Adipose tissue (tissue), 3 donors: ENCODE results near the gene KIRREL3. TPM values are rescaled to one million over a fixed set of nuclear protein-coding genes. Genes with fewer than 3 reads are reported as not detected.

Experiments
- H3K27ac ChIP-seq: one replicate; pipeline ENCODE4 v1.5.1; 2013; ENCODE audit warnings: low read depth, low read length
- WGBS, 3 donors: extraction: QIAGEN DNeasy Blood & Tissue Kit; methylation state at CpG; one replicate each; pipeline ENCODE4 v1.1.7; 2013; 5-methylcytosine and 5-hydroxymethylcytosine counted together
- polyA plus RNA-seq, 3 donors: library from polyadenylated mRNA; stranded (reverse); fragments of 200-250 nt; gene quantifications; one replicate each; pipeline ENCODE4 v1.2.3, GENCODE V29; 2013
- donor health status: healthy with polysubstance abuse.
- donor health status: Bipolar disorder and iron deficiency.
- donor health status: healthy.

Gene KIRREL3
- under 1 TPM; 0.04 to 0.34 (median 0.13) TPM for polyA plus RNA-seq

DNA sequence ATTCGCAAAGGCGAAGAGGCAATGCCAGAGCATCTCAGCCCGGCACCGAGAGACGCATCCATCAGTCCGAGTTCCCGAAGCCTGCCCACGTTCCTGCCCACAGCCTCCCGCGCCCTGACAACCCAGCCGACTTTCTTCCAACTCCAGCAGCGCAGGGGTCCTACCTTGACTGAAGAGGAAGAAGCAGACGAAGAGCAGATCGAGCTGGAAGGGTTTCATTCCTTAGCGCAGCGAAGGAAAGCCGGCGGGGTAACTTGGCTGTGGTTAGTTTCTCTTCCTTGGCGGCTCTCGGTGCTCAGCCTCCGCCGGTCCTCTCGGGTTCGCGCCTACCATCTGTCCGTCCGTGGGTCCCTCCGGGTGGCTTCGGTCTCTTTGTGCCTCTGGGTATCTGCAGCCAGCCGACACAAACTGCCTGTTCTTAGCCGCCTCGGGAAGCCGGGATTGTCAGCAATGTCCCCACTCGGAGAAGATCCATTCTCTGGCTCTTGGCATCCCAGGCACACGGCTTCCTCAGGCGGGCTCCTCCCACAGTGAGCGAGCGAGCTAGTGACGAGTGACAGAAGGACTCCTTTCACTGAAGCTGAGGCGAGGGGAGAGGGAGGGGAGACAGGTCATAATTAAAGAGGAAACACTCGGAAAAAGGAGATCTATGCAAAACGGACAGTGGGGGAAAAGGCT is at the start of gene KIRREL3:
Gene KIRREL3, minus strand, starts transcription at position 480 of the 678 bp plus-strand sequence.
- 1 to 2% (median 2%) methylated on average over 41 to 42 of the region's 42 CpGs for WGBS, 3 donors
- no peak within 1 kb of the TSS for H3K27ac ChIP-seq

DNA sequence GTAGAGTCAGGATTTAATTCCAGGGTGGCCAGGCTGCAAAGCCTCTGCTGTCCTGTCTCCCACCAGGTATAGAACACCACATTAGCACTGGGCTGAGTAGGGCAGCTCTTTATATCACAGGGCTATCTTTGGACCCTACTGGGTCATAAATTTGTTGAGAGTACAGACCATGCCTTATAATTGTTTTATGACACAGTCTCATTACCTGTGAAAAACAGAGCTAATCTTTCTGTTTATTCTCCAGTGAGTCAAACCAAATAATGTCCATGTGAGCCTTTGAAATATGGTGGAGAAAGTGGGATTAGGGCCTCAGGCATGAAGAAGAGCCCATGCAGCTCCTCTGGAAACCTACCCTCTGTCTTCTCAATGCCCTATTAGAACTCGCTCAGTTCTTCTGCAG is 49.6 kb upstream of the KIRREL3 start:
- WGBS, 3 donors: 81 to 92% (median 87%) methylated on average over 1 of the region's 1 CpG
- no peak overlapping the region for H3K27ac ChIP-seq

DNA sequence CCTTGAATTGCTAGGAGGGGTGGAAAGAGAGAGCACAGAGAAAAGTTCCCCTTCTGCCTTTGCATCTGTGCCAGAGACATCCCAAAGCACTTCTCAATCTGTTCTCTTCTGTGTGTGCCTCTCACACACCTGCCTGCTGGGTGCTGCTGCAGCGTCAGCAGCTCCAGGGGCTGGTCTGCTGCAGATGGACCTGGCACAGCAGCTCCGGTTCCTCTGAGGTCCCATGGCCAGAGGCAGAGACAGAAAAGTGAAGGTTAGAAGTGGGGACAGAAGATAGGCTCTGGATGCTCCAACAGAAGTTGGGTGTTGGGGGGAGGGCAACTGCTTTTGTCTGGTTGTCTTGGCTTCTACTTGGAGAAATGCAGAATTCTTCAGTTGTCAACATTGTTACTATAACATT is 48.9 kb upstream of the KIRREL3 start:
- 76 to 89% (median 87%) methylated on average over 2 of the region's 2 CpGs for WGBS, 3 donors
- H3K27ac ChIP-seq: no peak overlapping the region

DNA sequence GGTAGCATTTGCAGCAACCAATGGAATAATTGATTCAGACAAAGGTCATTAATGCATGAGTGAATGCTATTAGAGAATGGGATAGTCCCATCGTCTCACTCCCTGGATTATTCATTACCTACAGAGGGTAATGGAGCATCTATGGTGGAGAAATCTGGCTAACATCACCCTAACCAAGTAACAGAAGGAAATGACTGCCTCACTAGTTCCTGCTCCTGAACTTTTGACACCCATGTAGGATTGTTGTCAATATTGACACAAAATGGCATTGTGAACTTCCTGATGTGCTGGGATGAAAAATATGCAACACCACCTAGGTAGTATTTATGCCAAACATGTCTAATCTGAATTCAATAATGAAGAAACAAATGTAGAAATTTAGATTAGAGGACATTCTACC is 44.0 kb upstream of the KIRREL3 start:
- WGBS, 3 donors: 20 to 61% (median 37%) methylated on average over 1 of the region's 1 CpG
- H3K27ac ChIP-seq: no peak overlapping the region

DNA sequence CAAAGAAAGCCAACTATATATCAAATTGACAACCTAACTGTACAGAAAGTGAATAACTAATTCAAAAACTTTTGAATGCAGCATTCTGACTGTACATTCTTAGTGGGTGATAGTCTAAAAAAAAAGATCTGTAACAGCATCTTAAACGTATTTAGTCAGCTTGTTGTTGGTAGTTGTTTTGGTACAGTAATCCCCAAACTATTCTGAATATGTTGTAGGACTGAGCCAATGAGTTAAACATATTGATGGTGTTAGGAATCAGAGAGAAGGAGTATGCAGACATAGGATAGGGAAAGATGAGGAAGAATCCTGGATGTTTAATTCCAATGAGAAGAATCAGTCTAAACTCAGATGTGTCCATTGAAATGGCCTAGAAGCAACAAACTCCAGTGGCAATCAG is 41.9 kb upstream of the KIRREL3 start:
- WGBS, 3 donors: 62 to 73% (median 68%) methylated on average over 1 of the region's 1 CpG
- no peak overlapping the region for H3K27ac ChIP-seq

DNA sequence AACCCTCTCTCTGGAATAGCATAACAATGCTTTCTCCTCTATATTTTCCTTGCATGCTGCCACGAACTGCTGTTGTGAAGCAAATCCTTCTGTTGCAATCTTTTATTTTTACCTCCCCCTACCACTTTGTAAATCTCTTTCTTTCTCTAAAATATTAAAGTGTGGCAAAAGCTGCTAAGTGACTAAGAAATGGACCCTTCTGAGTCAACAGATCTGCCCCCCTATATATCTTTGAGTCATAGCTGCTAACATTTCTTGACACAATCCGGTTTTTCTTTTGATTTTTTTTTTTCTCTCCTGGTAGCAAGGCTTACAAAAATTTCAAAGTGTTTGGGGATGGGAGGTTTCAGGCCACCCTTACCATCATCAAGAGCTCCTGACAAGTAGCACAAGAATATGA is 39.0 kb upstream of the KIRREL3 start:
- H3K27ac ChIP-seq: no peak overlapping the region
- 45 to 64% (median 52%) methylated on average over 2 of the region's 2 CpGs for WGBS, 3 donors

DNA sequence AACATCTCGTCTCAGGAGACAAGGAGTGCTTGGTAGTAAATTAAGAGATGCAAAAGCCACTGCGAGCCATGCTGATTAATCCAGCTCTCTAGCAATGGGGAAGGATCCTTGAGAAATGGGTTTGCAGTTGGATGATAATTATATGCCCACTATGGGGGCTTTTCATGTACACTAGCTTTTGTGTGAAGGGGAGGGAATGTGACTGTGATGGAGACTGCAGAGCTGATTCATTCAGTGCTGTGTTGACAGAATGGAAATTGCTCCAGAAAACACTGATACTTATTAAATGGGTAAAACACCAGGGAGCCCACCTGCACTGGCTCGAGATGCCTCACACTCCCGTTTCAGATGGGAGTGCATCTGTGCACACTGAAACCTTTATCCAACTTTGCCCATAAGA is 37.0 kb upstream of the KIRREL3 start:
- H3K27ac ChIP-seq: no peak overlapping the region

DNA sequence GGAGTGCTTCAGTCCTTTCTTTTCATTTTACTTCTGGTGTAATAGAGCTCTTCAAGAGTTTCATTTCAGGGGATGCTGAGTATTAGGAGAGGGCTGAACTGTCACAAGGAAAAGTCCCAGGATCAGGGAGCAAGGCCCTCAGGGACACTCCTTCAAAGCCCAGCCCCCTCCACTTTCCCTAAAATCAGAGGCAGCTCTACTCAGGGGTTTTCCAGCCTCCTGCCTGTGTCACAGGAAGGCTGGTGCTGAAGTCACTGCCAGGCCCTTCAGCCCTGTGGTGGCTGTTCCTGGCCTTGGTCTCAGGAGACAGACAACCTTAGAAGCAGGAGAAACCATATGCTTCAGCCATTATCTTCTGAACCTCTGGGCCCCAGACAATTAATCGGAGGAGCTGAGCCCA is 36.4 kb upstream of the KIRREL3 start:
- WGBS, 3 donors: 82 to 89% (median 86%) methylated on average over 1 of the region's 1 CpG
- H3K27ac ChIP-seq: no peak overlapping the region

More for the DNA sequence above, 37.0 kb upstream of the KIRREL3 start:
- 63 to 74% (median 64%) methylated on average over 4 of the region's 4 CpGs for WGBS, 3 donors

DNA sequence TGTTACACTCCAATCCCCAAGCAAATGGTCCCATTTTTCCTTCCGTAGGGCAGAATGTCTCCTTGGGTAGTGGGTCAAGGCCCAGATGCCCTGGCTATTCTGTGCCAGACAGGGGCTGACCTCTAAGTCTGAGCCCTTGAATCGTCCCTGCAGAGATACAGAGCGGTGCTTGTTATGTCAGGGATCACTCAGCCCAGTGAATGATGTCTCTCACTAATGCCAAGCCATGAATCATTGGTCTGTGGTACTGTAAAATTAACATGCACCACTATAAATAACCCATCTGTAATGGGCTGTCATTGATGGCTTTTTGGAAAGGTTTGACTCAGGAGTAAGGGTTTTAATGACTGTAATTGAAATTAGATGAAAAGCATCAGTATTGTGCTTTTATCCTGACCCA is 35.3 kb upstream of the KIRREL3 start:
- no peak overlapping the region for H3K27ac ChIP-seq
- WGBS, 3 donors: 77 to 91% (median 84%) methylated on average over 3 of the region's 3 CpGs

DNA sequence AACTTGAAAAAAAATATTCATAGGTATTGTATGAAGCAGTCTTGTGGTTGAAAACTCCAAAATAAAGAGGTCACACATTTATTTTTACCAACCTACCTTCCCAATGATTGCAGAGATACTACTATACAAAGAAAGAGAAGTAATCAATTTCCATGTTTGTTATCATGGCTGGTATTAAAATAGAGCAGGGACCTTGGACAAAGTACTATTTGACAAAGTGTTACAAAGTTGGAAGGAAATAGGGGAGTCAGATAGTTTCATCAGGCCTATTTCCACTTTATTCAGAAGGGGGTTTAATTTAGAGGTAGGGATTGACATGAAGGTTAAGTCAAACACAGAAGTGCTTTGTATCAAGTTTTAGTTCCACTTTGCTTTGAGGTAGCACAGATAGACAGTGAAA is 34.4 kb upstream of the KIRREL3 start:
- H3K27ac ChIP-seq: no peak overlapping the region

DNA sequence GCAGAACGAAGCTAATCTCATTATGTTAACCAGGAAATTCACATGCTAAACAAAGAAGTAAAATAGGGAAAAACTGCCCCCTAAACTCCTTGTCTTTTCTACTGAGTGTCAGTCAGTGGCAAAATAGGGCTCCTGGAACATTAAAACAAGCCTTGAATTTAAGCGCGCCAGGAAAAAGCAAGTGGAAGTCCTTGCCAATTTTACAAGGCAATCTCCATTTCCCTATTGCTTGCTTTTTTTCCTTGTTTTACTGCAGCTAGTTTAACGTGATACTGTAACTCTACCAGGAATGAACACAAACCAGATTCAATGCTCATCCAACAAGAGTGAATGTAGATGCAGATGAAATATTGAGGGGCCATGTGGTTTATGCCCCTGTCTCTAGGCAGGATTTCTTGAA is 28.1 kb upstream of the KIRREL3 start:
- H3K27ac ChIP-seq: no peak overlapping the region
- 48 to 60% (median 53%) methylated on average over 4 of the region's 4 CpGs for WGBS, 3 donors

DNA sequence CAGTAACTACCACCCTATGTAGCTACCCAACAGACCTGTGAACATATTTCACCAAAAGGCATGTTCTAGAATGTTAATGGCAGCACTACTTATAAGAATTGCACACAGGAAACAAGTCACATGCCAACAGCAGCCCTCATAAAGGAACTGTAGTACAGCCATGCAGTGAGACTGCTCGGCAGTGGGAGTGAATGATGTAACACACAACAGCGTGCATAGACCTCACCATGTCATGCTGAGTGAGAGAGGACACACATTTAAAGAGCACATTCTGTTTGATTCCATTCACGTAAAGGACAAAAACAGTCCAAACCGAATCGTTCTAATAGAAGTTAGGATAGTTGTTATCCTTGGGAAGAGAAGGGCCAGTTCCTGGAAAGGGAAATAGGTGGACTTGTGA is 27.2 kb upstream of the KIRREL3 start:
- no peak overlapping the region for H3K27ac ChIP-seq
- WGBS, 3 donors: 63 to 76% (median 72%) methylated on average over 5 of the region's 5 CpGs

DNA sequence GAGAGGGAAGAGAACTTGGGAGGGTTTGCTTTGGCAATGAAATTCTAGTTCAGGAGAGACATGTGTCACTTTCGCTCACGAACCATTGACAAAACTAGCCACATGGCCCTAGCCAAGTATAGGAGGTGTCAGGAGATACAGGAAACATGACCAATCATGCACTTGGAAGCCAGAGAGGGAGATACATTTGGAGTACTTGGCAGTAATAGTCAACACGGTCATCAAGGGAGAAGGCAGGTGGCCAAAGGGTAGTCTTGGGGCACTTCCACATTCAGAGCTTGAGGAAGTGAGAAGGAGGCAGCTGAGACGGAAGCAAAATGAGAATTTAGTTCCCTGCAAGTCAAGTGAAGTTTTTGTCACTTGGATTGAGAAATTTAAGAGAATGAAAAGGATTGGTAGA is 26.4 kb upstream of the KIRREL3 start:
- 61 to 67% (median 62%) methylated on average over 4 of the region's 4 CpGs for WGBS, 3 donors
- no peak overlapping the region for H3K27ac ChIP-seq

DNA sequence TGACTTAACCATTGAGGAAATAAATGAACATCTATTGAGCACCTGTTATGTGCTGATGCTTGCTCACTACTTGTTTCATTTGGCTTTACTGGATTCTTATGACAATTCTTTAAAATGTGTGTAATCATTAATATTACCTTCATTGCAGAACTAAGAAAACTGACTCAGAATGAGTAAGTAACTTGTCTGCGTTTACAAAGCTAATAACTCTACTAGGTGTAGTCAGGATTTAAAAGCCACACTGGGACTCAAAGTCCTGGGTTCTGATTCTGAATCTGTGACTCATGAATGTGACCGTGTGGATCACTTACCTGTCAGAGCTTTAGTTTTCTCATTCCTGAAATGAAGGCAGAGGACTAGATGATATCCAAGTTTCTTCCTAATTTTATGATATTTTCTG is 23.4 kb upstream of the KIRREL3 start:
- 76 to 92% (median 88%) methylated on average over 2 of the region's 2 CpGs for WGBS, 3 donors

DNA sequence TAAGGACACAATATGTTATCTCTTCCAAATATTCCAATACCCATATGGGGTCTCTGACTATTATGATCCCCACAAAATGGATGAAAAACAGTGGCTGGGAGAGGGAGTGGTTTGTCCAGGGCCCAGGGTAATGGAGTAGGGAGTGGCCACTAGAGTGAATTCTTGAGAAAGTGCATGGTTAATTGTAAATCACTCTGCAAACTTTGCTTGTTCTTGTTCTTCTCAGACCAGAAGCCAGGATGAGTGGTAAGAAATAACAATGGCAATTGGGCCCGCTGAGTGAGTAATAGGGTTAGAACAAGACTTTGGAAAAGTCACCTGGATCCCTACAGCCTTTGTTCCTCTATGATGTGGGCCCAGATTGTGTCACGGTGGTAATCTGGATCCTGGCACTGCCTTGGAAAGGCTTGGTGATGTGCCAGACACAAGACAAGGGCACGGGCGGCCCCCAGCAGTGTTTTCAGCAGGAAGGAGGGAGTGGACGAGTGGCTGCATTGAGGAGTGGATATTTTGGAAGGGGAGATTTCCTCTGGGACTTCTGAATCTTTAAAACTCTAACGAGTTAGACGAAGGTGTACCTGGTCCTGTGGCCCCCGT is 18.2 kb upstream of the KIRREL3 start:
- 59 to 92% (median 85%) methylated on average over 8 of the region's 8 CpGs for WGBS, 3 donors

More for the DNA sequence above, 23.4 kb upstream of the KIRREL3 start:
- no peak overlapping the region for H3K27ac ChIP-seq

DNA sequence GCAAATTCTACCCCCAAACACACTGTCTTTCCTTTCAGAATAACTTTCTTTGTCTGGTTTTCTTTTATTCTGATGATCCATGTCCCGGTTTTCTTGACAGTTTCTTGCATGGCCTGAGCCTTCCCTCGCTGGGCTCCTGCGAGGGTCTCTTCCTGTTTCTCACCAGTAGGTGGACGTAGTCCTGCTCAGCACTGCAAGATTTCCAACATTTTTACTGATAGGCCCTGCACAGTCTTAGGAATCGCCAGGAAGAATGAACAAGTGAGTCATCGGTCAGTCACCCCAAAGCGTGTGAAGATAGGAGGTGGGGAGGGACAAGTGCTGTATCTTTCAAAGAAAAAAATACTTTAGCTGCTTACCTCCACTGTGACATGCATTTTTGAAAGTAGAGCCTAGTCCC is 16.9 kb upstream of the KIRREL3 start:
- WGBS, 3 donors: 28 to 51% (median 47%) methylated on average over 7 of the region's 7 CpGs
- H3K27ac ChIP-seq: no peak overlapping the region

More for the DNA sequence above, 18.2 kb upstream of the KIRREL3 start:
- H3K27ac ChIP-seq: no peak overlapping the region

DNA sequence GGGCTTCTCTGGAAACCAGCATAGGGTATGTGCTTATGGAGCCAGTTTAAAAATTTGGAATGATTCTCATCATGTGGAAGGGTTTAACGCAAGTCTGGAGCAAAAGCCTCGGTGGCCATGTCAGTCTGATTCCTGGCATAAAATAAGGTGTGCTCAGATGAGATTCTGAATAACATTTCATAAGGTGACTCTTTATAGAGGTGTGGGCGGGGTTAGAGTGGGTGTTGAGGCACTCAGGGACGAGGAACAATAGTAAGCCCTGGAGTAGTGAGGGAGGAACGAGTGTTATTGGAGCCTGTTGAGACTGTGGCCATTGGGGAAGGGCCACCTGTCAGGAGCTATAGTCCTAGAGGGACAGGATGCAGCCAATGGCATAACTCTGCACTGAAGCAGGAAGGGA is 13.0 kb upstream of the KIRREL3 start:
- WGBS, 3 donors: 73 to 83% (median 73%) methylated on average over 5 of the region's 5 CpGs
- no peak overlapping the region for H3K27ac ChIP-seq

DNA sequence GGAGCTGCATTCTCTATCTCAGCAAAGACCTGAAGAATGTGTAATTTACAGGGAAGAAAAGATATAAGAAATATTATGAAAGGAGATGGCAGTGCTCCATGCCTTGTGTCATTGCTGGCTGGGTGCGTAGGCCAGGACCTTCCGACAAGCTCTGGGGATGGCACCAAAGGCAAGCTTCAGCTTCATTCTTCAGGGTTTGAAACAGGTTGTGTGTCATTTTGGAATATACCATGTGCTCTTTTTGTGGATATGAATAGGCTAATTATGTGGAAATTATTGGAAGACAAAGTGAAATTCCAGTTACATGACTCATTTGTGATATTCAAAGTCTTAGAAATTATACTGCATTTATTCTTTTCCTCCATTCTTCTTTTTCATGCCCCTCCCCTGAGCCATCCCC is 5.7 kb upstream of the KIRREL3 start:
- 79 to 90% (median 83%) methylated on average over 2 of the region's 2 CpGs for WGBS, 3 donors
- H3K27ac ChIP-seq: no peak overlapping the region

DNA sequence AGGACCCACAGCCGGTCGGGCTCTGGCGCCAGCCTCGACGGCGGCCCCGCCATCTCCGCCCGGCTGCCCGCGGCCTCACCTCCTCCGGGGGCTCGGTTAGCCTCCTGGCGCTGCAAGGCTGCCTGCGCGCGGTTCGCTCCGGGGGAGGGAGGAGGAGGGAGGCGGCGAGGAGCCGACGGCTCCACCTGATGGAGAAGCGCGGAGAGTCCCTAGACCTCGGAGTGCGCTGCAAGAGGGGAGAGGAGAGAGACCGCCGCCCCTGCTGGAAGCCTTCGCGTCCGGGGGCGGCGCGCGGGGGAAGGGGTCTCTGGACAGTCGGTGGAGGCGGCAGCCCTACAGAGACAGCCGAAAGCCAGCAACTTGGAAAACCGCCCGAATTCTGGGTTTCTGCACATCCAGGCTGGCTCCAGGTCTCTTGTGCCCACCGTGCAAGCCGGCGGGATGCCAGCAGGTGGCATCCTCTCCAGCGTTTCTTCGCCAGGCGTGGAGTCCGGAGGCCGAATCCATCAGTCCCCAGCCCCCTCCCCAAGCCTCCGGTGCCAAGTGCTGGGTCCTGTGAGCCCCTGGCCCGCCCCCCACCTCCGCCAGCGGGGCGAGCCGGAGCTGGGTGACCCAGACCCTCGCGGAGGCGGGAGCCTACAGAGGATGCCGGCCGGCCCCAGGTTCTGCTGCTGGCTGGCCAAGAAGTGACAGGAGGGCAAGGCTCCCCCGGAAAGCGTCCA is 2.9 kb upstream of the KIRREL3 start:
- no peak overlapping the region for H3K27ac ChIP-seq
- 2 to 4% (median 2%) methylated on average over 59 to 62 of the region's 62 CpGs for WGBS, 3 donors
